ENCODE results near the gene PAX7. TPM values are rescaled to one million over a fixed set of nuclear protein-coding genes. Genes with fewer than 3 reads are reported as not detected.
A peak's percentile ranks its signal among the peaks of the same experiment; 100 is the strongest.
"Not testable (repeated sequence)": the region's sequence is repeated elsewhere in the genome, so short reads cannot be mapped to it uniquely, and the experiment has no call there.

PAX7 gene
- total RNA-seq (ENCODE audit: unreplicated experiment): 1.4 TPM
- long read RNA-seq: 0 reads

GRCh38 chr1:18630511-18631495 lies at the start of gene PAX7:
Gene PAX7, plus strand, starts transcription at chr1:18630846. Its CDS starts 758 bp downstream, at chr1:18631604.
- Mint-ChIP-seq H3K36me3 (ENCODE audit: low read depth, unreplicated experiment) (peaks cover 6% of the 10 kb centered on the region), H3K4me1 (ENCODE audit: unreplicated experiment) (peaks cover 32% of the 10 kb centered on the region), H3K27me3 (ENCODE audit: unreplicated experiment) (peaks cover 46% of the 10 kb centered on the region), H3K27ac (ENCODE audit: unreplicated experiment) (no peak within 1 kb of the TSS), H3K9me3 (ENCODE audit: unreplicated experiment) (no peaks in the 10 kb centered on the region), H3K4me3 (ENCODE audit: unreplicated experiment) (peak within 1 kb of the TSS; percentile 86)
- no peak for TF ChIP-seq CTCF (IDR thresholded peaks at IDR 0.05; ENCODE audit: unreplicated experiment)
- peak; percentile 45 for DNase-seq (ENCODE audit: low spot score)

GRCh38 chr1:18581420-18581880 lies 49.2 kb upstream of the PAX7 start:
- peak; percentile 67 for DNase-seq (ENCODE audit: low spot score)
- peak; percentile 92 for TF ChIP-seq CTCF (IDR thresholded peaks at IDR 0.05; ENCODE audit: unreplicated experiment)
- Mint-ChIP-seq H3K9me3 (ENCODE audit: unreplicated experiment) (no peaks in the 10 kb centered on the region), H3K36me3 (ENCODE audit: low read depth, unreplicated experiment) (no peaks in the 10 kb centered on the region), H3K4me3 (ENCODE audit: unreplicated experiment) (no peak overlapping the region), H3K27me3 (ENCODE audit: unreplicated experiment) (no peaks in the 10 kb centered on the region), H3K27ac (ENCODE audit: unreplicated experiment) (no peak overlapping the region), H3K4me1 (ENCODE audit: unreplicated experiment) (peaks cover 3% of the 10 kb centered on the region)

GRCh38 chr1:18582890-18583289 lies 47.8 kb upstream of the PAX7 start:
- Mint-ChIP-seq H3K27ac (ENCODE audit: unreplicated experiment) (no peak overlapping the region), H3K4me3 (ENCODE audit: unreplicated experiment) (no peak overlapping the region), H3K27me3 (ENCODE audit: unreplicated experiment) (no peaks in the 10 kb centered on the region), H3K9me3 (ENCODE audit: unreplicated experiment) (no peaks in the 10 kb centered on the region), H3K36me3 (ENCODE audit: low read depth, unreplicated experiment) (no peaks in the 10 kb centered on the region), H3K4me1 (ENCODE audit: unreplicated experiment) (peaks cover 3% of the 10 kb centered on the region)
- no peak for TF ChIP-seq CTCF (IDR thresholded peaks at IDR 0.05; ENCODE audit: unreplicated experiment)
- no peak for DNase-seq (ENCODE audit: low spot score)

GRCh38 chr1:18583326-18583941 lies 47.2 kb upstream of the PAX7 start:
- peaks cover 1% of the 10 kb centered on the region for H3K27me3 Mint-ChIP-seq (ENCODE audit: unreplicated experiment)
- H3K36me3 Mint-ChIP-seq (ENCODE audit: low read depth, unreplicated experiment): no peaks in the 10 kb centered on the region
- no peak overlapping the region for H3K4me3 Mint-ChIP-seq (ENCODE audit: unreplicated experiment)
- TF ChIP-seq CTCF (IDR thresholded peaks at IDR 0.05; ENCODE audit: unreplicated experiment): no peak
- no peak overlapping the region for H3K27ac Mint-ChIP-seq (ENCODE audit: unreplicated experiment)
- DNase-seq (ENCODE audit: low spot score): no peak
- H3K4me1 Mint-ChIP-seq (ENCODE audit: unreplicated experiment): peaks cover 3% of the 10 kb centered on the region
- H3K9me3 Mint-ChIP-seq (ENCODE audit: unreplicated experiment): no peaks in the 10 kb centered on the region

DNA sequence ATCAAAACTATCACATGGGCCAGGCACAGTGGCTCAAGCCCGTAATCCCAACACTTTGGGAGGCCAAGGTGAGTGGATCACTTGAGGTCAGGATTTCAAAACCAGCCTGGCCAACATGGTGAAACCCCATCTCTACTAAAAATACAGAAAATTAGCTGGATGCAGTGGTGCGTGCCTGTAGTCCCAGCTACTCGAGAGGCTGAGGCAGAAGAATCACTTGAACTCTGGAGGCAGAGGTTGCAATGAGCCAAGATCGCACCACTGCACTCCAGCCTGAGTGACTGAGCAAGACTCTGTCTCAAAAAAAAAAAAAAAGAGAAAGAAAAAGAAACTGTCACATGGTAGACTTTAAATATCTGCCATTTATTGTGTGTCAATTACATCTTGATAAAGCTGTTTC lies 44.6 kb upstream of the PAX7 start:
- H3K36me3 Mint-ChIP-seq (ENCODE audit: low read depth, unreplicated experiment); H3K27ac Mint-ChIP-seq (ENCODE audit: unreplicated experiment); H3K4me3 Mint-ChIP-seq (ENCODE audit: unreplicated experiment); DNase-seq (ENCODE audit: low spot score); H3K27me3 Mint-ChIP-seq (ENCODE audit: unreplicated experiment); H3K9me3 Mint-ChIP-seq (ENCODE audit: unreplicated experiment); H3K4me1 Mint-ChIP-seq (ENCODE audit: unreplicated experiment): not testable (repeated sequence)
